K562 (cell line): ENCODE data around the gene DOCK1. TPM values are rescaled to one million over a fixed set of nuclear protein-coding genes. Genes with fewer than 3 reads are reported as not detected.

Experiments used
- ATAC-seq: fragments of 200-7000 bp; cut with Tn5 transposase; 3 replicates; pipeline ENCODE4 v1.9.1; 2020; ENCODE audit warnings: moderate library complexity
- BruUV-seq: library from RNA; stranded (reverse); fragments of 400-500 nt; replicated peaks from 2 replicates; lab custom pipeline; 2021; lab: Mats Ljungman, UMichigan
- CTCF ChIA-PET: fragments of 300-600 bp; formaldehyde crosslinking; extraction: SDS; loops from one replicate; lab custom pipeline; 2021; ENCODE audit warnings: low intra/inter-chr PET ratio; lab: Yijun Ruan, JAX
- POLR2A ChIA-PET: fragments of 300-600, 350-650 bp; sonication (Branson Sonifier 250); formaldehyde crosslinking; extraction: SDS; loops from one replicate; lab custom pipeline; 2021; ENCODE audit warnings: antibody characterized with exemption, inconsistent platforms; lab: Yijun Ruan, JAX
- DNase-seq, 4 experiments: peaks; one replicate each; pipeline versions ENCODE4 v3.0.0 to v3.0.0-alpha.2; 2011 to 2018; ENCODE audit warnings: low spot score in 3 of 4, mixed read lengths in 3 of 4; ENCODE audit errors: extremely low read depth in 1 of 4
- FAIRE-seq: peaks from 2 replicates; lab custom pipeline; 2011; peaks lifted over from hg19 to GRCh38; lab: Jason Lieb, UNC
- H2AFZ ChIP-seq: 2 replicates; pipeline ENCODE4 v1.6.0; 2011; ENCODE audit warnings: low read depth, low read length, control low read depth, inconsistent platforms
- H3K27ac ChIP-seq: fragments of 200-600 bp; 3 replicates; pipeline ENCODE4 v1.8.0; 2011; ENCODE audit warnings: low read depth, mild to moderate bottlenecking, control low read depth, inconsistent platforms, low read length, moderate library complexity, mixed read lengths; ENCODE audit errors: extremely low read depth
- H3K27me3 ChIP-seq, 2 experiments: fragments of 300-600 bp in 1 of 2; 2 replicates in 1 of 2; 3 replicates in 1 of 2; pipeline versions ENCODE4 v1.6.0 to v1.8.0; 2011; ENCODE audit warnings: inconsistent platforms in 2 of 2, low read length in 2 of 2, mild to moderate bottlenecking in 1 of 2, mixed read lengths in 1 of 2, moderate library complexity in 1 of 2; ENCODE audit not compliant: control insufficient read depth in 2 of 2, insufficient read depth in 2 of 2
- H3K36me3 ChIP-seq: fragments of 300-600 bp; 3 replicates; pipeline ENCODE4 v1.8.0; 2011; ENCODE audit warnings: mild to moderate bottlenecking, low read length, inconsistent platforms; ENCODE audit not compliant: control insufficient read depth, insufficient read depth
- H3K4me1 ChIP-seq, 2 experiments: fragments of 200-600 bp in 1 of 2; replicated peaks in 1 of 2; 2 replicates in 1 of 2; 3 replicates in 1 of 2; pipeline versions ENCODE4 v1.5.1 to v1.8.0; 2011; ENCODE audit warnings: inconsistent platforms in 2 of 2, low read length in 2 of 2, mild to moderate bottlenecking in 1 of 2, mixed read lengths in 1 of 2, moderate library complexity in 1 of 2; ENCODE audit not compliant: control insufficient read depth in 2 of 2, insufficient read depth in 2 of 2
- H3K4me2 ChIP-seq: 2 replicates; pipeline ENCODE4 v1.6.1; 2011; ENCODE audit warnings: low read length, control low read depth, inconsistent platforms, mixed read lengths; ENCODE audit not compliant: insufficient read depth
- H3K4me3 ChIP-seq: fragments of 200-600 bp; sonication (generic), shearing (Covaris generic); 2 replicates; pipeline ENCODE4 v1.5.1; 2016; ENCODE audit warnings: control low read depth, inconsistent platforms
- H3K79me2 ChIP-seq: fragments of 200-600 bp; 3 replicates; pipeline ENCODE4 v1.8.0; 2011; ENCODE audit warnings: low read length, inconsistent platforms; ENCODE audit not compliant: control insufficient read depth, insufficient read depth
- H3K9ac ChIP-seq, 2 experiments: 2 replicates each; pipeline versions ENCODE4 v1.6.0 to v1.6.1; 2011; ENCODE audit warnings: low read depth in 2 of 2, low read length in 2 of 2, control low read depth in 1 of 2, inconsistent platforms in 1 of 2, mild to moderate bottlenecking in 1 of 2, mixed read lengths in 1 of 2; ENCODE audit not compliant: insufficient read depth in 1 of 2
- H3K9me1 ChIP-seq: one replicate; pipeline ENCODE4 v1.6.0; 2011; ENCODE audit warnings: inconsistent platforms, mild to moderate bottlenecking, low read length, moderate library complexity; ENCODE audit not compliant: control insufficient read depth, insufficient read depth
- H3K9me3 ChIP-seq: replicated peaks from 2 replicates; pipeline ENCODE4 v1.5.1; 2011; ENCODE audit warnings: low read depth, low read length, inconsistent platforms; ENCODE audit not compliant: control insufficient read depth, insufficient read depth
- H4K20me1 ChIP-seq: replicated peaks from 2 replicates; pipeline ENCODE4 v1.6.1; 2011; ENCODE audit warnings: low read length, inconsistent platforms, mixed read lengths; ENCODE audit not compliant: control insufficient read depth, insufficient read depth
- ARHGAP35 ChIP-seq: fragments of 450-650 bp; IDR thresholded peaks from 2 replicates; pipeline ENCODE4 v1.6.1; 2018; ENCODE audit not compliant: partially characterized antibody
- BRCA1 ChIP-seq, 2 experiments: fragments of 450-650 bp in 1 of 2; sonication (generic) in 1 of 2; formaldehyde crosslinking in 1 of 2; IDR thresholded peaks; 2 replicates each; pipeline versions ENCODE4 v1.5.0 to v1.6.1; 2017 to 2020; ENCODE audit warnings: mild to moderate bottlenecking in 1 of 2, missing genetic modification reagents in 1 of 2
- DEAF1 ChIP-seq: fragments of 450-650 bp; formaldehyde crosslinking; IDR thresholded peaks from 2 replicates; pipeline ENCODE4 v1.4.0; 2020; ENCODE audit warnings: mild to moderate bottlenecking, moderate library complexity
- ETS1 ChIP-seq: conservative IDR thresholded peaks from 2 replicates; pipeline ENCODE4 v1.6.1; 2011; ENCODE audit warnings: low read depth, mild to moderate bottlenecking, low read length; ENCODE audit not compliant: control insufficient read depth
- KLF6 ChIP-seq: fragments of 250-450 bp; sonication (Bioruptor Pico); IDR thresholded peaks from 2 replicates; pipeline ENCODE4 v1.4.0; 2020; ENCODE audit warnings: mild to moderate bottlenecking, moderate library complexity, borderline replicate concordance
- MTA1 ChIP-seq: fragments of 450-650 bp; IDR thresholded peaks from 2 replicates; pipeline ENCODE4 v1.6.1; 2017; ENCODE audit warnings: borderline replicate concordance
- MXI1 ChIP-seq: IDR thresholded peaks from 2 replicates; pipeline ENCODE4 v1.6.1; 2011; ENCODE audit warnings: low read depth, mild to moderate bottlenecking, improper control_type of control experiment, low read length
- PRMT5 ChIP-seq: sonication (generic); formaldehyde crosslinking; IDR thresholded peaks from 2 replicates; pipeline ENCODE4 v1.5.0; 2020; ENCODE audit warnings: missing genetic modification reagents
- ZC3H4 ChIP-seq: sonication (generic); formaldehyde crosslinking; IDR thresholded peaks from 2 replicates; pipeline ENCODE4 v1.9.0; 2021; ENCODE audit warnings: missing genetic modification reagents, borderline replicate concordance
- ZNF24 ChIP-seq: fragments of 450-650 bp; IDR thresholded peaks from 2 replicates; pipeline ENCODE4 v1.6.1; 2016
- ZNF436 ChIP-seq: fragments of 250-450, 450-650 bp; sonication (Bioruptor Pico); formaldehyde crosslinking; IDR thresholded peaks from 2 replicates; pipeline ENCODE4 v1.7.0; 2020; ENCODE audit warnings: mild to moderate bottlenecking
- ZNF589 ChIP-seq: fragments of 200-800 bp; sonication (Bioruptor generic); IDR thresholded peaks from 2 replicates; pipeline ENCODE4 v1.6.1; 2016; ENCODE audit warnings: low read depth, missing genetic modification characterization, missing compliant biosample characterization
- ZNF639 ChIP-seq, 2 experiments: fragments of 200-800 bp in 1 of 2; sonication (Bioruptor generic) in 1 of 2; sonication (generic) in 1 of 2; formaldehyde crosslinking in 1 of 2; IDR thresholded peaks in 1 of 2; conservative IDR thresholded peaks in 1 of 2; 2 replicates each; pipeline versions ENCODE4 v1.5.0 to v1.6.1; 2016 to 2020; ENCODE audit warnings: missing compliant biosample characterization in 1 of 2, missing genetic modification characterization in 1 of 2, missing genetic modification reagents in 1 of 2
- WGBS: fragments of 100-300 bp; shearing (Covaris generic); methylation state at CpG from one replicate; pipeline ENCODE4 v1.1.6; 2016; ENCODE audit warnings: low coverage, mixed read lengths; ENCODE audit not compliant: insufficient coverage; ENCODE audit errors: missing lambda C conversion rate; 5-methylcytosine and 5-hydroxymethylcytosine counted together
- in situ Hi-C: fragments of 300-500 bp; cut with MboI; formaldehyde crosslinking; loops from 4 replicates; pipeline ENCODE4 v1.15.0; 2018; ENCODE audit warnings: inconsistent platforms, mixed read lengths
- intact Hi-C: fragments of 100-400 bp; cut with micrococcal nuclease; formaldehyde crosslinking; loops from 2 replicates; pipeline ENCODE4 v1.14.2; 2022
- polyA plus RNA-seq, 8 experiments: library from polyadenylated mRNA; depleted of rRNA in 4 of 8; stranded (reverse) in 5 of 8; unstranded in 3 of 8; fragments of >200 nt; fragmentation: Nextera tagmentation in 2 of 8; fragmentation: Illumina TruSeq in 1 of 8; extraction: Ambion mirVana in 2 of 8; extraction: Trizol in 1 of 8; gene quantifications; 2 replicates each; pipeline versions ENCODE4 v1.2.1 to v1.2.3, GENCODE V29; 2011 to 2014; ENCODE audit warnings: inconsistent platforms in 1 of 8, missing spikeins in 1 of 8
- total RNA-seq, 7 experiments: library from RNA; depleted of rRNA in 6 of 7; stranded (reverse); fragments of >200 nt in 6 of 7; fragmentation: Illumina TruSeq in 2 of 7; extraction: Trizol in 2 of 7; gene quantifications; 2 replicates each; pipeline versions ENCODE4 v1.2.1 to v1.2.3, GENCODE V29; 2011 to 2021; ENCODE audit warnings: low replicate concordance in 1 of 7

DOCK1 gene
- total and polyA plus RNA-seq, 9 of the 15 experiments (the other 6 are each of a cell fraction or from before 2014, with no cell fraction given): 0.31 TPM; not detected in 8

GRCh38 chr10:127080317-127080716, 175.1 kb downstream of the DOCK1 start:
- no peaks in the 10 kb centered on the region for H3K9me1 ChIP-seq
- no peaks in the 10 kb centered on the region for H3K79me2 ChIP-seq
- H3K4me1 ChIP-seq: no peaks in the 10 kb centered on the region
- H3K36me3 ChIP-seq: no peaks in the 10 kb centered on the region
- in situ Hi-C loops (no loop called here), intact Hi-C loops (no loop called here)
- CTCF ChIA-PET: no interaction called here
- H3K9ac ChIP-seq: no peak overlapping the region
- no peaks in the 10 kb centered on the region for H3K9me3 ChIP-seq
- H3K4me2 ChIP-seq: no peak overlapping the region
- BruUV-seq: no TSS peak
- H2AFZ ChIP-seq: no peak overlapping the region
- H3K27ac ChIP-seq: no peak overlapping the region
- TF ChIP-seq ETS1 (no peak), KLF6 (CRISPR knock-in tag) (no peak), ZNF589 (CRISPR knock-in tag) (no peak), BRCA1 (IDR thresholded peaks at IDR 0.05) (no peak), BRCA1 (CRISPR knock-in tag; IDR thresholded peaks at IDR 0.05) (no peak), ZNF639 (CRISPR knock-in tag; conservative IDR thresholded peaks at IDR 0.05 in 1 of 2, IDR thresholded peaks at IDR 0.05 in 1 of 2) (no peak), ARHGAP35 (no peak), MTA1 (no peak), ZNF436 (CRISPR knock-in tag) (no peak), MXI1 (no peak), ZNF24 (no peak), ZC3H4 (CRISPR knock-in tag) (no peak), DEAF1 (CRISPR knock-in tag) (no peak), PRMT5 (CRISPR knock-in tag) (no peak)
- no peaks in the 10 kb centered on the region for H4K20me1 ChIP-seq
- no peak for FAIRE-seq
- no peak overlapping the region for H3K4me3 ChIP-seq
- no peaks in the 10 kb centered on the region for H3K27me3 ChIP-seq
- DNase-seq: no peak
- ATAC-seq: no peak
- 0% methylated on average over 4 of the region's 4 CpGs for WGBS
- POLR2A ChIA-PET: no interaction called here
